Measurements from ENCODE around the gene PRKCB.

DNA sequence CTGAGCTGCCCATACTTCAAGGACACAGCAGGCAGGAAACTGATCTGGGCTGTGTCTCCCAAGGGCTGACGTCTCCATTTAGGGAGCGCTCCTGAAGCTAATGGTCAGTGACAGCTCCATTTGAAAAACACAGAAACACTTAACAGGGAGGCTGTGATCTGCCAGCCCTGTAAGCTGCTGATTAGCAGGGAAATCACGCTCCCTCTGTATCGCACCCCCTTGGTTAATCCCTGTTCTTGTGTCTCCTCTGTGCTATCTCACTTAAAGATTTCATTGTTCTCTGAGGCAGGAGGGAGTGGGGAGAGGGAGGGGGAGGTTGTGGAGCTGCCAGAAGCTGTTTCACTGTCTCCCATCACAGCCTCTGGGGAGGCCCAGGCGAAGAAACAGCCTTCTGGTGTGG, 372.9 kb downstream of the PRKCB start:
- TF ChIP-seq, protein P1, sequence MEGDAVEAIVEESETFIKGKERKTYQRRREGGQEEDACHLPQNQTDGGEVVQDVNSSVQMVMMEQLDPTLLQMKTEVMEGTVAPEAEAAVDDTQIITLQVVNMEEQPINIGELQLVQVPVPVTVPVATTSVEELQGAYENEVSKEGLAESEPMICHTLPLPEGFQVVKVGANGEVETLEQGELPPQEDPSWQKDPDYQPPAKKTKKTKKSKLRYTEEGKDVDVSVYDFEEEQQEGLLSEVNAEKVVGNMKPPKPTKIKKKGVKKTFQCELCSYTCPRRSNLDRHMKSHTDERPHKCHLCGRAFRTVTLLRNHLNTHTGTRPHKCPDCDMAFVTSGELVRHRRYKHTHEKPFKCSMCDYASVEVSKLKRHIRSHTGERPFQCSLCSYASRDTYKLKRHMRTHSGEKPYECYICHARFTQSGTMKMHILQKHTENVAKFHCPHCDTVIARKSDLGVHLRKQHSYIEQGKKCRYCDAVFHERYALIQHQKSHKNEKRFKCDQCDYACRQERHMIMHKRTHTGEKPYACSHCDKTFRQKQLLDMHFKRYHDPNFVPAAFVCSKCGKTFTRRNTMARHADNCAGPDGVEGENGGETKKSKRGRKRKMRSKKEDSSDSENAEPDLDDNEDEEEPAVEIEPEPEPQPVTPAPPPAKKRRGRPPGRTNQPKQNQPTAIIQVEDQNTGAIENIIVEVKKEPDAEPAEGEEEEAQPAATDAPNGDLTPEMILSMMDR (conservative IDR thresholded peaks at IDR 0.05; ENCODE audit: low read length), result no peak
- no peak for TF ChIP-seq EZH2phosphoT487 (IDR thresholded peaks at IDR 0.05; ENCODE audit: borderline replicate concordance)
